ENCODE data around the gene FSD2. TPM values are rescaled to one million over a fixed set of nuclear protein-coding genes. Genes with fewer than 3 reads are reported as not detected.
"Not testable (repeated sequence)": the region's sequence is repeated elsewhere in the genome, so short reads cannot be mapped to it uniquely, and the experiment has no call there.

The FSD2 gene
- total RNA-seq, 1 donor from 2014 or later = not detected

DNA sequence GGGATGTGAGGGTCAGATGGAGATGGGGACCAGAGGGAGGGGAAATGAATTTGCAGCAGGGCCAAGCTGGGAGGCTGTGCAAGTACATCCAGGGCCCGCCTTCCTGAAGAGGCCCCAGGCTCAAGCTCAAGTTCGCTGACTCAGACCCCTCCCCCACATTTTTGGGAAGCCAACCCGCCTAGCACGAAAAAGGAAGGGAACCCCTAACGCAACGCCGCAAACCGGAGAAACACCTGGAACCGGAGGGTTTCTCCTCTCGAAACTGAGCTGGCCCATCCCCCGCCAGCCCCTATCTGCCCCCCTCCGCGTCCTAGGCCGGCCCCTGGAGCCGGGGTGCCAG lies 96.8 kb downstream of the FSD2 start:
- no peak overlapping the region for H3K4me3 Mint-ChIP-seq (ENCODE audit: low read depth)
- DNase-seq (ENCODE audit: low spot score, unreplicated experiment) = no peak
- no peaks in the 10 kb centered on the region for H3K9me3 Mint-ChIP-seq (ENCODE audit: low read depth)
- H3K4me1 Mint-ChIP-seq (ENCODE audit: low read depth) = peaks cover 2% of the 10 kb centered on the region
- TF ChIP-seq, protein P1, sequence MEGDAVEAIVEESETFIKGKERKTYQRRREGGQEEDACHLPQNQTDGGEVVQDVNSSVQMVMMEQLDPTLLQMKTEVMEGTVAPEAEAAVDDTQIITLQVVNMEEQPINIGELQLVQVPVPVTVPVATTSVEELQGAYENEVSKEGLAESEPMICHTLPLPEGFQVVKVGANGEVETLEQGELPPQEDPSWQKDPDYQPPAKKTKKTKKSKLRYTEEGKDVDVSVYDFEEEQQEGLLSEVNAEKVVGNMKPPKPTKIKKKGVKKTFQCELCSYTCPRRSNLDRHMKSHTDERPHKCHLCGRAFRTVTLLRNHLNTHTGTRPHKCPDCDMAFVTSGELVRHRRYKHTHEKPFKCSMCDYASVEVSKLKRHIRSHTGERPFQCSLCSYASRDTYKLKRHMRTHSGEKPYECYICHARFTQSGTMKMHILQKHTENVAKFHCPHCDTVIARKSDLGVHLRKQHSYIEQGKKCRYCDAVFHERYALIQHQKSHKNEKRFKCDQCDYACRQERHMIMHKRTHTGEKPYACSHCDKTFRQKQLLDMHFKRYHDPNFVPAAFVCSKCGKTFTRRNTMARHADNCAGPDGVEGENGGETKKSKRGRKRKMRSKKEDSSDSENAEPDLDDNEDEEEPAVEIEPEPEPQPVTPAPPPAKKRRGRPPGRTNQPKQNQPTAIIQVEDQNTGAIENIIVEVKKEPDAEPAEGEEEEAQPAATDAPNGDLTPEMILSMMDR (IDR thresholded peaks at IDR 0.05; ENCODE audit: unreplicated experiment) = no peak
- H3K27me3 Mint-ChIP-seq = peaks cover 18% of the 10 kb centered on the region
- H3K36me3 Mint-ChIP-seq (ENCODE audit: insufficient read depth) = no peaks in the 10 kb centered on the region
- H3K27ac Mint-ChIP-seq = no peak overlapping the region

DNA sequence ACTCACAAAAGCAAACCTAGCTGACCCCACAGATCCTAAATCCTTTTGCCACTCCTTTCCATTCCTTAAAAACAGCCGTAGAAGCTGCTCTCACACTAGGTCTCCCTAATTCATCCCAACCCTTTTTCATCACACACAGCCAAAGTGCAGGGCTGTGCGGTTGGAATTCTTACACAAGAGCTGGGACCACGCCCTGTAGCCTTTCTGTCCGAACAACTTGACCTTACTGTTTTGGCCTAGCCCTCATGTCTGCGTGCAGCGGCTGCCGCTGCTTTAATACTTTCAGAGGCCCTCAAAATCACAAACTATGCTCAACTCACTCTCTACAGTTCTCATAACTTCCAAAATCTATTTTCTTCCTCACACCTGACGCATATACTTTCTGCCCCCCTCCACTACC lies 100.0 kb downstream of the FSD2 start:
- H3K27ac Mint-ChIP-seq; H3K4me3 Mint-ChIP-seq (ENCODE audit: low read depth); DNase-seq (ENCODE audit: low spot score, unreplicated experiment); H3K4me1 Mint-ChIP-seq (ENCODE audit: low read depth); H3K36me3 Mint-ChIP-seq (ENCODE audit: insufficient read depth); H3K9me3 Mint-ChIP-seq (ENCODE audit: low read depth); H3K27me3 Mint-ChIP-seq: not testable (repeated sequence)

Other genes starting within 250 kb of the FSD2 start
- 0.60 and 0.80 TPM in 2 replicates for gene CPEB1, start 158.7 kb downstream of the FSD2 start, total RNA-seq
- gene AP3B2, start 96.2 kb downstream of the FSD2 start, total RNA-seq = 13.2 and 14.4 TPM in 2 replicates
- 7.5 and 8.1 TPM in 2 replicates for gene WHAMM, start 3.6 kb upstream of the FSD2 start, total RNA-seq
- 21.0 TPM in 2 replicates for gene HOMER2, start 146.7 kb upstream of the FSD2 start, total RNA-seq
- gene RAMAC, start 180.1 kb upstream of the FSD2 start, total RNA-seq = 32.8 and 33.3 TPM in 2 replicates
- gene C15orf40, start 205.6 kb upstream of the FSD2 start, total RNA-seq = 21.9 and 25.4 TPM in 2 replicates